GM18870 (cell line): ENCODE results near the gene KLHL30.

Experiments
- ATAC-seq: cut with Tn5 transposase; IDR thresholded peaks from one replicate; pipeline ENCODE4 v1.9.1; 2021; ENCODE audit warnings: moderate library complexity; ENCODE audit not compliant: unreplicated experiment

The KLHL30 gene

GRCh38 chr2:238138331-238139195, at the start of gene KLHL30:
Gene KLHL30 (plus strand): TSS chr2:238138668. CDS start chr2:238140755, 2,087 bp downstream.
- ATAC-seq, result no peak

- ATAC-seq, result no peak
These were observed 47.6 kb upstream of the KLHL30 start for GRCh38 chr2:238090887-238091286.

GRCh38 chr2:238091436-238092060, 46.9 kb upstream of the KLHL30 start:
- ATAC-seq, result no peak

GRCh38 chr2:238092486-238093035, 45.9 kb upstream of the KLHL30 start:
- no peak for ATAC-seq

GRCh38 chr2:238093181-238094140, 45.0 kb upstream of the KLHL30 start:
- ATAC-seq, result no peak

- no peak for ATAC-seq
These were observed 43.9 kb upstream of the KLHL30 start for GRCh38 chr2:238094438-238095022.

GRCh38 chr2:238095143-238095542, 43.3 kb upstream of the KLHL30 start:
- no peak for ATAC-seq

- no peak for ATAC-seq
These were observed 42.0 kb upstream of the KLHL30 start for GRCh38 chr2:238096311-238097011.

- no peak for ATAC-seq
These were observed 41.1 kb upstream of the KLHL30 start for GRCh38 chr2:238097201-238097987.

- ATAC-seq, result no peak
These were observed 40.2 kb upstream of the KLHL30 start for GRCh38 chr2:238097988-238098871.

- no peak for ATAC-seq
These were observed 39.4 kb upstream of the KLHL30 start for GRCh38 chr2:238098901-238099713.

- ATAC-seq, result no peak
These were observed 38.8 kb upstream of the KLHL30 start for GRCh38 chr2:238099714-238100048.

GRCh38 chr2:238100049-238100820, 38.2 kb upstream of the KLHL30 start, which contains the start of gene ESPNL:
Gene ESPNL (plus strand): TSS chr2:238100340. CDS start chr2:238100420, 80 bp downstream.
- ATAC-seq, result no peak

- ATAC-seq, result no peak
These were observed 37.4 kb upstream of the KLHL30 start for GRCh38 chr2:238100821-238101771.
